ENCODE results near the gene FASTK.

FASTK gene

GRCh38 chr7:151118108-151119054, 37.8 kb upstream of the FASTK start:
- no peak for FAIRE-seq

GRCh38 chr7:151117565-151117964, 37.0 kb upstream of the FASTK start:
- no peak for DNase-seq (ENCODE audit: low spot score)
- FAIRE-seq: no peak

More at GRCh38 chr7:151118108-151119054, 37.8 kb upstream of the FASTK start:
- no peak for DNase-seq (ENCODE audit: low spot score)

GRCh38 chr7:151116603-151117440, 36.2 kb upstream of the FASTK start:
- FAIRE-seq (no peak), DNase-seq (ENCODE audit: low spot score) (no peak)

GRCh38 chr7:151115836-151116418, 35.3 kb upstream of the FASTK start:
- FAIRE-seq: no peak

GRCh38 chr7:151115121-151115835, 34.7 kb upstream of the FASTK start:
- no peak for FAIRE-seq
- no peak for DNase-seq (ENCODE audit: low spot score)

More at GRCh38 chr7:151115836-151116418, 35.3 kb upstream of the FASTK start:
- DNase-seq (ENCODE audit: low spot score): no peak

GRCh38 chr7:151114151-151115090, 33.8 kb upstream of the FASTK start:
- FAIRE-seq (no peak), DNase-seq (ENCODE audit: low spot score) (no peak)

- FAIRE-seq: peak; percentile 86
- peak; percentile 87 for DNase-seq (ENCODE audit: low spot score)
Observed at GRCh38 chr7:151113344-151114150, 32.9 kb upstream of the FASTK start.

- FAIRE-seq (no peak), DNase-seq (ENCODE audit: low spot score) (peak; percentile 58)
Observed at GRCh38 chr7:151110941-151111645, 30.5 kb upstream of the FASTK start.

- DNase-seq (ENCODE audit: low spot score) (no peak), FAIRE-seq (no peak)
Observed at GRCh38 chr7:151110236-151110940, 29.8 kb upstream of the FASTK start.

- FAIRE-seq: no peak
- DNase-seq (ENCODE audit: low spot score): no peak
Observed at GRCh38 chr7:151109094-151110048, 28.8 kb upstream of the FASTK start.

GRCh38 chr7:151107882-151108281, 27.3 kb upstream of the FASTK start:
- DNase-seq (ENCODE audit: low spot score) (no peak), FAIRE-seq (no peak)

GRCh38 chr7:151104411-151105235, 24.0 kb upstream of the FASTK start:
- no peak for FAIRE-seq
- no peak for DNase-seq (ENCODE audit: low spot score)

GRCh38 chr7:151103973-151104372, 23.4 kb upstream of the FASTK start:
- DNase-seq (ENCODE audit: low spot score) (no peak), FAIRE-seq (no peak)

GRCh38 chr7:151102991-151103390, 22.4 kb upstream of the FASTK start:
- DNase-seq (ENCODE audit: low spot score) (no peak), FAIRE-seq (no peak)

- no peak for DNase-seq (ENCODE audit: low spot score)
- no peak for FAIRE-seq
Observed at GRCh38 chr7:151101621-151102396, 21.2 kb upstream of the FASTK start.

Measured in RCC 7860 (cell line).